K562 (cell line): ENCODE measurements around the gene SERPIND1. TPM values are rescaled to one million over a fixed set of nuclear protein-coding genes. Genes with fewer than 3 reads are reported as not detected.
A peak's percentile ranks its signal among the peaks of the same experiment; 100 is the strongest.

Experiments
- BDP1 ChIP-seq: IDR thresholded peaks from 3 replicates; pipeline ENCODE4 v1.6.1; 2011; ENCODE audit not compliant: insufficient read length, insufficient read depth
- HDAC1 ChIP-seq, 2 experiments: fragments of 450-650 bp; IDR thresholded peaks; 2 replicates each; pipeline ENCODE4 v1.6.1; 2016 to 2017; ENCODE audit warnings: inconsistent platforms in 1 of 2, mild to moderate bottlenecking in 1 of 2, moderate library complexity in 1 of 2
- ILF3 ChIP-seq: fragments of 450-650 bp; IDR thresholded peaks from 2 replicates; pipeline ENCODE4 v1.6.1; 2018; ENCODE audit warnings: antibody characterized with exemption, mild to moderate bottlenecking, moderate library complexity, borderline replicate concordance
- KLF13 ChIP-seq: fragments of 450-650 bp; IDR thresholded peaks from 2 replicates; pipeline ENCODE4 v1.6.1; 2016; ENCODE audit warnings: missing genetic modification characterization, low read depth, mild to moderate bottlenecking, missing compliant biosample characterization, moderate library complexity, borderline replicate concordance
- LCOR ChIP-seq: sonication (generic); formaldehyde crosslinking; IDR thresholded peaks from 2 replicates; pipeline ENCODE4 v1.8.0; 2022; ENCODE audit warnings: mild to moderate bottlenecking, missing genetic modification reagents
- polyA plus RNA-seq, 8 experiments: library from polyadenylated mRNA; depleted of rRNA in 4 of 8; stranded (reverse) in 5 of 8; unstranded in 3 of 8; fragments of >200 nt; fragmentation: Nextera tagmentation in 2 of 8; fragmentation: Illumina TruSeq in 1 of 8; extraction: Ambion mirVana in 2 of 8; extraction: Trizol in 1 of 8; gene quantifications; 2 replicates each; pipeline versions ENCODE4 v1.2.1 to v1.2.3, GENCODE V29; 2011 to 2014; ENCODE audit warnings: inconsistent platforms in 1 of 8, missing spikeins in 1 of 8
- total RNA-seq, 7 experiments: library from RNA; depleted of rRNA in 6 of 7; stranded (reverse); fragments of >200 nt in 6 of 7; fragmentation: Illumina TruSeq in 2 of 7; extraction: Trizol in 2 of 7; gene quantifications; 2 replicates each; pipeline versions ENCODE4 v1.2.1 to v1.2.3, GENCODE V29; 2011 to 2021; ENCODE audit warnings: low replicate concordance in 1 of 7
- TF ChIP-seq, protein P1 (sequence below): fragments of 250-450 bp; sonication (Bioruptor Pico); IDR thresholded peaks from 2 replicates; pipeline ENCODE4 v1.9.0; 2021; ENCODE audit warnings: mild to moderate bottlenecking, inconsistent platforms
- TF ChIP-seq, protein P2 (sequence below): fragments of 450-650 bp; IDR thresholded peaks from 2 replicates; pipeline ENCODE4 v1.6.1; 2016; ENCODE audit warnings: low read depth
- TF ChIP-seq, protein P3 (sequence below): sonication (generic); formaldehyde crosslinking; IDR thresholded peaks from 2 replicates; pipeline ENCODE4 v1.8.0; 2023; ENCODE audit warnings: missing genetic modification reagents, mild to moderate bottlenecking, borderline replicate concordance
- TF ChIP-seq, protein P4 (sequence below): fragments of 250-450 bp; sonication (Bioruptor Pico); IDR thresholded peaks from 2 replicates; pipeline ENCODE4 v1.5.1; 2021; ENCODE audit warnings: mild to moderate bottlenecking

The SERPIND1 gene
- total and polyA plus RNA-seq, 9 of the 15 experiments (the other 6 are each of a cell fraction or from before 2014, with no cell fraction given), result 0.04 to 0.11 (median 0.09) TPM; not detected in 6

DNA sequence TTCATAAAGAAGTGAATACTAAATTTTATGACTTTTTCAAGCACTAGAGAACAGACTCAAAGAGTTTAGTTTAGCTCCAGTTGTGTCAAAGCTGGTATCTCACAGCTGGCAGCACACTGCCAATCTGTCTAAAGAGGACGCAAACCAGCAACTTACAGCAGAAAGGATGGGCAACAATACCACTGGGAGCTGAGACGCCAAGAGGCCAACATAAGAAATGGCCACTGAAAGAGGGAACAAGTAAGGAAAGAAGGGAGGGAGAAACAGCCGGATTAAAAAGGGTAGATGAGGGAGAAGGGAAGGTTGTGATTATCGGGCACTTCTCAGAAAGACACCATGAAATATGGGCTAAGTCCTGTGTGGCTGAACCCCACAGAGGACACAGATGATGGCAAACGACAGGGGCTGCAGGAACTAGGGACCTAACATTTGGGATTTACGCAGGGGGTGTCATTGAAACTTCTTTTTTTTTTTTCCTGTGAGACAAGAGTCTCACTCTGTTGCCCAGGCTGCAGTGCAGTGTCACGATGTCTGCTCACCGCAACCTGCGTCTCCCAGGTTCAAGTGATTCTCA lies 41.7 kb downstream of the SERPIND1 start (continued):
- TF ChIP-seq KLF13 (tag) (no peak), LCOR (no peak), ILF3 (no peak), BDP1 (no peak), HDAC1 (IDR thresholded peaks at IDR 0.05) (0 out of 4 replicates have a peak, but pooled peaks of 1 of the 2 experiments have one; percentile 14)
- TF ChIP-seq, protein P1, sequence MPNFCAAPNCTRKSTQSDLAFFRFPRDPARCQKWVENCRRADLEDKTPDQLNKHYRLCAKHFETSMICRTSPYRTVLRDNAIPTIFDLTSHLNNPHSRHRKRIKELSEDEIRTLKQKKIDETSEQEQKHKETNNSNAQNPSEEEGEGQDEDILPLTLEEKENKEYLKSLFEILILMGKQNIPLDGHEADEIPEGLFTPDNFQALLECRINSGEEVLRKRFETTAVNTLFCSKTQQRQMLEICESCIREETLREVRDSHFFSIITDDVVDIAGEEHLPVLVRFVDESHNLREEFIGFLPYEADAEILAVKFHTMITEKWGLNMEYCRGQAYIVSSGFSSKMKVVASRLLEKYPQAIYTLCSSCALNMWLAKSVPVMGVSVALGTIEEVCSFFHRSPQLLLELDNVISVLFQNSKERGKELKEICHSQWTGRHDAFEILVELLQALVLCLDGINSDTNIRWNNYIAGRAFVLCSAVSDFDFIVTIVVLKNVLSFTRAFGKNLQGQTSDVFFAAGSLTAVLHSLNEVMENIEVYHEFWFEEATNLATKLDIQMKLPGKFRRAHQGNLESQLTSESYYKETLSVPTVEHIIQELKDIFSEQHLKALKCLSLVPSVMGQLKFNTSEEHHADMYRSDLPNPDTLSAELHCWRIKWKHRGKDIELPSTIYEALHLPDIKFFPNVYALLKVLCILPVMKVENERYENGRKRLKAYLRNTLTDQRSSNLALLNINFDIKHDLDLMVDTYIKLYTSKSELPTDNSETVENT (CRISPR knock-in tag), result 0 out of 2 replicates have a peak, but pooled peaks have one; percentile 24
- TF ChIP-seq, protein P2, sequence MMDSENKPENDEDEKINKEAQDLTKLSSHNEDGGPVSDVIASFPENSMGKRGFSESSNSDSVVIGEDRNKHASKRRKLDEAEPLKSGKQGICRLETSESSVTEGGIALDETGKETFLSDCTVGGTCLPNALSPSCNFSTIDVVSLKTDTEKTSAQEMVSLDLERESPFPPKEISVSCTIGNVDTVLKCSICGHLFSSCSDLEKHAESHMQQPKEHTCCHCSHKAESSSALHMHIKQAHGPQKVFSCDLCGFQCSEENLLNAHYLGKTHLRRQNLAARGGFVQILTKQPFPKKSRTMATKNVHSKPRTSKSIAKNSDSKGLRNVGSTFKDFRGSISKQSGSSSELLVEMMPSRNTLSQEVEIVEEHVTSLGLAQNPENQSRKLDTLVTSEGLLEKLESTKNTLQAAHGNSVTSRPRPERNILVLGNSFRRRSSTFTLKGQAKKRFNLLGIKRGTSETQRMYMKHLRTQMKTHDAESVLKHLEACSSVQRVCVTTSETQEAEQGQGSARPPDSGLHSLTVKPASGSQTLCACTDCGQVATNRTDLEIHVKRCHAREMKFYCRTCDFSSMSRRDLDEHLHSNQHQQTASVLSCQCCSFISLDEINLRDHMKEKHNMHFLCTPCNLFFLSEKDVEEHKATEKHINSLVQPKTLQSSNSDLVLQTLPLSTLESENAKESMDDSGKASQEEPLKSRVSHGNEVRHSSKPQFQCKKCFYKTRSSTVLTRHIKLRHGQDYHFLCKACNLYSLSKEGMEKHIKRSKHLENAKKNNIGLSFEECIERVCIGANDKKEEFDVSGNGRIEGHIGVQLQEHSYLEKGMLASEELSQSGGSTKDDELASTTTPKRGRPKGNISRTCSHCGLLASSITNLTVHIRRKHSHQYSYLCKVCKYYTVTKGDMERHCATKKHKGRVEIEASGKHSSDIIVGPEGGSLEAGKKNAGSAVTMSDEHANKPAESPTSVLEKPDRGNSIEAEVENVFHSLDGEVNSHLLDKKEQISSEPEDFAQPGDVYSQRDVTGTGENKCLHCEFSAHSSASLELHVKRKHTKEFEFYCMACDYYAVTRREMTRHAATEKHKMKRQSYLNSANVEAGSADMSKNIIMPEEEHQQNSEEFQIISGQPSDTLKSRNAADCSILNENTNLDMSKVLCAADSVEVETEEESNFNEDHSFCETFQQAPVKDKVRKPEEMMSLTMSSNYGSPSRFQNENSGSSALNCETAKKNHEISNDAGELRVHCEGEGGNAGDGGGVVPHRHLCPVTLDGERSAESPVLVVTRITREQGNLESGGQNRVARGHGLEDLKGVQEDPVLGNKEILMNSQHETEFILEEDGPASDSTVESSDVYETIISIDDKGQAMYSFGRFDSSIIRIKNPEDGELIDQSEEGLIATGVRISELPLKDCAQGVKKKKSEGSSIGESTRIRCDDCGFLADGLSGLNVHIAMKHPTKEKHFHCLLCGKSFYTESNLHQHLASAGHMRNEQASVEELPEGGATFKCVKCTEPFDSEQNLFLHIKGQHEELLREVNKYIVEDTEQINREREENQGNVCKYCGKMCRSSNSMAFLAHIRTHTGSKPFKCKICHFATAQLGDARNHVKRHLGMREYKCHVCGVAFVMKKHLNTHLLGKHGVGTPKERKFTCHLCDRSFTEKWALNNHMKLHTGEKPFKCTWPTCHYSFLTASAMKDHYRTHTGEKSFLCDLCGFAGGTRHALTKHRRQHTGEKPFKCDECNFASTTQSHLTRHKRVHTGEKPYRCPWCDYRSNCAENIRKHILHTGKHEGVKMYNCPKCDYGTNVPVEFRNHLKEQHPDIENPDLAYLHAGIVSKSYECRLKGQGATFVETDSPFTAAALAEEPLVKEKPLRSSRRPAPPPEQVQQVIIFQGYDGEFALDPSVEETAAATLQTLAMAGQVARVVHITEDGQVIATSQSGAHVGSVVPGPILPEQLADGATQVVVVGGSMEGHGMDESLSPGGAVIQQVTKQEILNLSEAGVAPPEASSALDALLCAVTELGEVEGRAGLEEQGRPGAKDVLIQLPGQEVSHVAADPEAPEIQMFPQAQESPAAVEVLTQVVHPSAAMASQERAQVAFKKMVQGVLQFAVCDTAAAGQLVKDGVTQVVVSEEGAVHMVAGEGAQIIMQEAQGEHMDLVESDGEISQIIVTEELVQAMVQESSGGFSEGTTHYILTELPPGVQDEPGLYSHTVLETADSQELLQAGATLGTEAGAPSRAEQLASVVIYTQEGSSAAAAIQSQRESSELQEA, result no peak
- TF ChIP-seq, protein P3, sequence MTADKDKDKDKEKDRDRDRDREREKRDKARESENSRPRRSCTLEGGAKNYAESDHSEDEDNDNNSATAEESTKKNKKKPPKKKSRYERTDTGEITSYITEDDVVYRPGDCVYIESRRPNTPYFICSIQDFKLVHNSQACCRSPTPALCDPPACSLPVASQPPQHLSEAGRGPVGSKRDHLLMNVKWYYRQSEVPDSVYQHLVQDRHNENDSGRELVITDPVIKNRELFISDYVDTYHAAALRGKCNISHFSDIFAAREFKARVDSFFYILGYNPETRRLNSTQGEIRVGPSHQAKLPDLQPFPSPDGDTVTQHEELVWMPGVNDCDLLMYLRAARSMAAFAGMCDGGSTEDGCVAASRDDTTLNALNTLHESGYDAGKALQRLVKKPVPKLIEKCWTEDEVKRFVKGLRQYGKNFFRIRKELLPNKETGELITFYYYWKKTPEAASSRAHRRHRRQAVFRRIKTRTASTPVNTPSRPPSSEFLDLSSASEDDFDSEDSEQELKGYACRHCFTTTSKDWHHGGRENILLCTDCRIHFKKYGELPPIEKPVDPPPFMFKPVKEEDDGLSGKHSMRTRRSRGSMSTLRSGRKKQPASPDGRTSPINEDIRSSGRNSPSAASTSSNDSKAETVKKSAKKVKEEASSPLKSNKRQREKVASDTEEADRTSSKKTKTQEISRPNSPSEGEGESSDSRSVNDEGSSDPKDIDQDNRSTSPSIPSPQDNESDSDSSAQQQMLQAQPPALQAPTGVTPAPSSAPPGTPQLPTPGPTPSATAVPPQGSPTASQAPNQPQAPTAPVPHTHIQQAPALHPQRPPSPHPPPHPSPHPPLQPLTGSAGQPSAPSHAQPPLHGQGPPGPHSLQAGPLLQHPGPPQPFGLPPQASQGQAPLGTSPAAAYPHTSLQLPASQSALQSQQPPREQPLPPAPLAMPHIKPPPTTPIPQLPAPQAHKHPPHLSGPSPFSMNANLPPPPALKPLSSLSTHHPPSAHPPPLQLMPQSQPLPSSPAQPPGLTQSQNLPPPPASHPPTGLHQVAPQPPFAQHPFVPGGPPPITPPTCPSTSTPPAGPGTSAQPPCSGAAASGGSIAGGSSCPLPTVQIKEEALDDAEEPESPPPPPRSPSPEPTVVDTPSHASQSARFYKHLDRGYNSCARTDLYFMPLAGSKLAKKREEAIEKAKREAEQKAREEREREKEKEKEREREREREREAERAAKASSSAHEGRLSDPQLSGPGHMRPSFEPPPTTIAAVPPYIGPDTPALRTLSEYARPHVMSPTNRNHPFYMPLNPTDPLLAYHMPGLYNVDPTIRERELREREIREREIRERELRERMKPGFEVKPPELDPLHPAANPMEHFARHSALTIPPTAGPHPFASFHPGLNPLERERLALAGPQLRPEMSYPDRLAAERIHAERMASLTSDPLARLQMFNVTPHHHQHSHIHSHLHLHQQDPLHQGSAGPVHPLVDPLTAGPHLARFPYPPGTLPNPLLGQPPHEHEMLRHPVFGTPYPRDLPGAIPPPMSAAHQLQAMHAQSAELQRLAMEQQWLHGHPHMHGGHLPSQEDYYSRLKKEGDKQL (CRISPR knock-in tag), result no peak
- TF ChIP-seq, protein P4, sequence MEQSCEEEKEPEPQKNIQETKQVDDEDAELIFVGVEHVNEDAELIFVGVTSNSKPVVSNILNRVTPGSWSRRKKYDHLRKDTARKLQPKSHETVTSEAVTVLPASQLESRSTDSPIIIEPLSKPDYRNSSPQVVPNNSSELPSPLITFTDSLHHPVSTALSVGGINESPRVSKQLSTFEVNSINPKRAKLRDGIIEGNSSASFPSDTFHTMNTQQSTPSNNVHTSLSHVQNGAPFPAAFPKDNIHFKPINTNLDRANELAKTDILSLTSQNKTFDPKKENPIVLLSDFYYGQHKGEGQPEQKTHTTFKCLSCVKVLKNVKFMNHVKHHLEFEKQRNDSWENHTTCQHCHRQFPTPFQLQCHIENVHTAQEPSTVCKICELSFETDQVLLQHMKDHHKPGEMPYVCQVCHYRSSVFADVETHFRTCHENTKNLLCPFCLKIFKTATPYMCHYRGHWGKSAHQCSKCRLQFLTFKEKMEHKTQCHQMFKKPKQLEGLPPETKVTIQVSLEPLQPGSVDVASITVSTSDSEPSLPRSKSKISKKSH (CRISPR knock-in tag), result no peak
